Esophagus muscularis mucosa (tissue), 4 donors: Measurements from ENCODE around the gene NLRC4. TPM values are rescaled to one million over a fixed set of nuclear protein-coding genes. Genes with fewer than 3 reads are reported as not detected.
"Not testable (repeated sequence)": the region's sequence is repeated elsewhere in the genome, so short reads cannot be mapped to it uniquely, and the experiment has no call there.

Experiments
- DNase-seq: peaks from one replicate; pipeline ENCODE4 v3.0.0-alpha.2; 2017; ENCODE audit errors: extremely low spot score
- H3K27ac ChIP-seq, 4 donors: fragments of 200-600 bp; sonication (generic); replicated peaks in 1 of 4; 1 replicate in 3 of 4; 2 replicates in 1 of 4; pipeline ENCODE4 v1.5.1; 2016 to 2019; ENCODE audit warnings: mild to moderate bottlenecking in 1 of 4
- H3K27me3 ChIP-seq, 4 donors: fragments of 200-600 bp; sonication (generic); one replicate each; pipeline versions ENCODE4 v1.5.1 to v1.6.0; 2016 to 2019
- H3K36me3 ChIP-seq, 4 donors: fragments of 200-600 bp; sonication (generic); one replicate each; pipeline ENCODE4 v1.5.1; 2016 to 2019
- H3K4me1 ChIP-seq, 4 donors: fragments of 200-600 bp; sonication (generic); one replicate each; pipeline ENCODE4 v1.5.1; 2016 to 2019
- H3K4me3 ChIP-seq, 4 donors: fragments of 200-600 bp; sonication (generic); 1 replicate in 2 of 4; 2 replicates in 2 of 4; pipeline ENCODE4 v1.5.1; 2016 to 2019; ENCODE audit warnings: mild to moderate bottlenecking in 4 of 4, moderate library complexity in 1 of 4
- H3K9me3 ChIP-seq, 4 donors: fragments of 200-600 bp; sonication (generic); 1 replicate in 3 of 4; 2 replicates in 1 of 4; pipeline ENCODE4 v1.5.1; 2016 to 2019
- CTCF ChIP-seq, 3 experiments: fragments of 200-600 bp in 2 of 3; fragments of 450-650 bp in 1 of 3; sonication (generic) in 2 of 3; IDR thresholded peaks; one replicate each; pipeline ENCODE4 v1.5.1; 2017 to 2019; ENCODE audit warnings: antibody characterized with exemption in 3 of 3, mild to moderate bottlenecking in 2 of 3, moderate library complexity in 1 of 3
- EP300 ChIP-seq: sonication (generic); formaldehyde crosslinking; IDR thresholded peaks from one replicate; pipeline ENCODE4 v1.6.1; 2017; ENCODE audit warnings: antibody characterized with exemption
- POLR2A ChIP-seq: fragments of 450-650 bp; IDR thresholded peaks from one replicate; pipeline ENCODE4 v1.6.1; 2017; ENCODE audit warnings: antibody characterized with exemption, moderate library complexity, mild to moderate bottlenecking, low read depth
- POLR2AphosphoS5 ChIP-seq, 2 donors: sonication (generic); formaldehyde crosslinking; IDR thresholded peaks; one replicate each; pipeline ENCODE4 v1.6.1; 2017; ENCODE audit warnings: antibody characterized with exemption in 2 of 2
- WGBS: methylation state at CpG from one replicate; pipeline ENCODE4 v1.1.5; 2018; 5-methylcytosine and 5-hydroxymethylcytosine counted together
- intact Hi-C: fragments of 100-400 bp; cut with DNase I; formaldehyde crosslinking; loops from one replicate; pipeline ENCODE4 v1.15.1; 2023
- total RNA-seq, 4 donors: library from RNA; depleted of rRNA; stranded (reverse); fragments of >200 nt; gene quantifications; one replicate each; pipeline versions ENCODE4 v1.1.0 to v1.2.1, GENCODE V29; 2016

The NLRC4 gene
- total RNA-seq, 4 donors from 2014 or later: 0.42 to 3.1 (median 0.70) TPM

- Histone ChIP-seq H3K27me3 (no peaks in the 10 kb centered on the region), H3K9me3 (no peaks in the 10 kb centered on the region), H3K4me1 (no peaks in the 10 kb centered on the region), H3K4me3 (no peak overlapping the region), H3K36me3 (peaks cover 4 to 41% (median 16%) of the 10 kb centered on the region in 4 donors), H3K27ac (no peak overlapping the region)
- intact Hi-C loops: no loop called here
- DNase-seq: no peak
- TF ChIP-seq EP300 (no peak), CTCF (IDR thresholded peaks at IDR 0.05) (no peak), POLR2AphosphoS5 (IDR thresholded peaks at IDR 0.05) (no peak), POLR2A (no peak)
Observed at GRCh38 chr2:32227492-32227891, 37.2 kb downstream of the NLRC4 start.

- TF ChIP-seq POLR2A (no peak), CTCF (IDR thresholded peaks at IDR 0.05) (no peak), EP300 (no peak), POLR2AphosphoS5 (IDR thresholded peaks at IDR 0.05) (no peak)
- no peaks in the 10 kb centered on the region for H3K27me3 ChIP-seq
- H3K9me3 ChIP-seq: no peaks in the 10 kb centered on the region
- H3K27ac ChIP-seq: no peak overlapping the region
- no peaks in the 10 kb centered on the region for H3K4me1 ChIP-seq
- no peak overlapping the region for H3K4me3 ChIP-seq
- DNase-seq: no peak
- WGBS: 88% methylated on average over 2 of the region's 2 CpGs
- peaks cover 21 to 84% (median 42%) of the 10 kb centered on the region in 4 donors for H3K36me3 ChIP-seq
- intact Hi-C loops: no loop called here
Observed at GRCh38 chr2:32222966-32223365, 41.7 kb downstream of the NLRC4 start.

GRCh38 chr2:32220445-32220844 lies 44.2 kb downstream of the NLRC4 start:
- no peaks in the 10 kb centered on the region for H3K4me1 ChIP-seq

GRCh38 chr2:32212295-32212694 lies 52.4 kb downstream of the NLRC4 start:
- WGBS: 84% methylated on average over 4 of the region's 4 CpGs
- DNase-seq: no peak
- no peak for TF ChIP-seq CTCF (IDR thresholded peaks at IDR 0.05)
- no peak for TF ChIP-seq POLR2AphosphoS5 (IDR thresholded peaks at IDR 0.05)
- TF ChIP-seq POLR2A: no peak
- no peak for TF ChIP-seq EP300
- Histone ChIP-seq H3K4me3 (no peak overlapping the region), H3K27ac (no peak overlapping the region), H3K36me3 (peaks cover 11 to 54% (median 32%) of the 10 kb centered on the region in 4 donors), H3K27me3 (no peaks in the 10 kb centered on the region), H3K4me1 (no peaks in the 10 kb centered on the region), H3K9me3 (no peaks in the 10 kb centered on the region)
- intact Hi-C loops: no loop called here

More at GRCh38 chr2:32220445-32220844, 44.2 kb downstream of the NLRC4 start:
- peaks cover 21 to 77% (median 47%) of the 10 kb centered on the region in 4 donors for H3K36me3 ChIP-seq
- no peak overlapping the region for H3K4me3 ChIP-seq
- no peak overlapping the region for H3K27ac ChIP-seq
- H3K9me3 ChIP-seq: no peaks in the 10 kb centered on the region
- intact Hi-C loops: no loop called here
- no peak for TF ChIP-seq CTCF (IDR thresholded peaks at IDR 0.05)
- TF ChIP-seq EP300: no peak
- no peak for TF ChIP-seq POLR2A
- TF ChIP-seq POLR2AphosphoS5 (IDR thresholded peaks at IDR 0.05): no peak
- H3K27me3 ChIP-seq: no peaks in the 10 kb centered on the region
- DNase-seq: no peak

- DNase-seq: no peak
- WGBS: 94% methylated on average over 7 of the region's 7 CpGs
- intact Hi-C loops: no loop called here
- TF ChIP-seq CTCF (IDR thresholded peaks at IDR 0.05) (no peak), EP300 (no peak), POLR2A (no peak), POLR2AphosphoS5 (IDR thresholded peaks at IDR 0.05) (no peak)
- Histone ChIP-seq H3K36me3 (peaks cover 11 to 66% (median 35%) of the 10 kb centered on the region in 4 donors), H3K27me3 (no peaks in the 10 kb centered on the region), H3K9me3 (no peaks in the 10 kb centered on the region), H3K4me1 (no peaks in the 10 kb centered on the region), H3K27ac (no peak overlapping the region), H3K4me3 (no peak overlapping the region)
Observed at GRCh38 chr2:32210767-32211408, 53.8 kb downstream of the NLRC4 start.

- H3K27ac ChIP-seq, H3K4me3 ChIP-seq, intact Hi-C loops, DNase-seq, H3K27me3 ChIP-seq, H3K4me1 ChIP-seq, H3K9me3 ChIP-seq: not testable (repeated sequence)
- peaks cover 19 to 68% (median 55%) of the 10 kb centered on the region in 4 donors for H3K36me3 ChIP-seq
- WGBS: 89% methylated on average over 3 of the region's 3 CpGs
Observed at GRCh38 chr2:32203428-32203827, 61.3 kb downstream of the NLRC4 start.
